IMR-90 (cell line): ENCODE data around the gene PIP4K2A. TPM values are rescaled to one million over a fixed set of nuclear protein-coding genes. Genes with fewer than 3 reads are reported as not detected.

Experiments used
- ATAC-seq: fragments of 200-7000 bp; cut with Tn5 transposase; 2 replicates; pipeline ENCODE4 v1.9.1; 2020; ENCODE audit warnings: low read depth, mild to moderate bottlenecking, moderate library complexity
- BruUV-seq: library from RNA; stranded (reverse); fragments of 400-500 nt; replicated peaks from 2 replicates; lab custom pipeline; 2021; lab: Mats Ljungman, UMichigan
- CTCF ChIA-PET: fragments of 300-600 bp; formaldehyde crosslinking; extraction: SDS; loops from one replicate; lab custom pipeline; 2021; ENCODE audit warnings: antibody characterized with exemption; lab: Yijun Ruan, JAX
- POLR2A ChIA-PET: fragments of 300-600 bp; sonication (Branson Sonifier 250); formaldehyde crosslinking; loops from one replicate; lab custom pipeline; 2022; ENCODE audit warnings: antibody characterized with exemption; ENCODE audit not compliant: unreplicated experiment; lab: Charles Lee
- DNase-seq: peaks from one replicate; pipeline ENCODE4 v3.0.0; 2013
- H2AFZ ChIP-seq: replicated peaks from 2 replicates; pipeline ENCODE3; 2013; ENCODE audit warnings: low read length, mild to moderate bottlenecking; ENCODE audit not compliant: poor library complexity
- H2AK5ac ChIP-seq: 2 replicates; pipeline ENCODE4 v1.6.1; 2013; ENCODE audit warnings: low read depth, low read length, inconsistent platforms
- H2AK9ac ChIP-seq: replicated peaks from 2 replicates; pipeline ENCODE3; 2013; ENCODE audit warnings: mild to moderate bottlenecking, low read depth, low read length, moderate library complexity; ENCODE audit not compliant: poor library complexity
- H2BK120ac ChIP-seq: 2 replicates; pipeline ENCODE4 v1.6.1; 2013; ENCODE audit warnings: low read depth, low read length, inconsistent platforms
- H2BK15ac ChIP-seq: 3 replicates; pipeline ENCODE4 v1.6.1; 2013; ENCODE audit warnings: low read depth, low read length, inconsistent platforms
- H2BK20ac ChIP-seq: 2 replicates; pipeline ENCODE4 v1.6.1; 2013; ENCODE audit warnings: low read depth, mild to moderate bottlenecking, inconsistent platforms, low read length, moderate library complexity
- H2BK5ac ChIP-seq: 2 replicates; pipeline ENCODE4 v1.6.1; 2013; ENCODE audit warnings: mild to moderate bottlenecking, low read depth, low read length, inconsistent platforms; ENCODE audit not compliant: poor library complexity, severe bottlenecking
- H3K14ac ChIP-seq: replicated peaks from 2 replicates; pipeline ENCODE4 v1.6.1; 2013; ENCODE audit warnings: low read depth, low read length, inconsistent platforms
- H3K18ac ChIP-seq: 2 replicates; pipeline ENCODE4 v1.6.1; 2013; ENCODE audit warnings: low read depth, low read length, control low read depth
- H3K23ac ChIP-seq: 2 replicates; pipeline ENCODE4 v1.6.1; 2013; ENCODE audit warnings: low read depth, low read length, inconsistent platforms
- H3K27ac ChIP-seq: 2 replicates; pipeline ENCODE4 v1.5.1; 2013; ENCODE audit warnings: mild to moderate bottlenecking, control low read depth, low read length; ENCODE audit not compliant: insufficient read depth
- H3K27me3 ChIP-seq: 2 replicates; pipeline ENCODE4 v1.6.1; 2013; ENCODE audit warnings: low read length; ENCODE audit not compliant: control insufficient read depth, insufficient read depth
- H3K36me3 ChIP-seq: 2 replicates; pipeline ENCODE4 v1.6.1; 2013; ENCODE audit warnings: low read length, mixed read lengths; ENCODE audit not compliant: control insufficient read depth, insufficient read depth
- H3K4ac ChIP-seq: 2 replicates; pipeline ENCODE4 v1.6.1; 2013; ENCODE audit warnings: low read depth, low read length, inconsistent platforms
- H3K4me1 ChIP-seq: 2 replicates; pipeline ENCODE4 v1.6.1; 2013; ENCODE audit warnings: low read length, mixed read lengths; ENCODE audit not compliant: control insufficient read depth, insufficient read depth
- H3K4me2 ChIP-seq: 2 replicates; pipeline ENCODE4 v1.6.1; 2013; ENCODE audit warnings: low read depth, mild to moderate bottlenecking, control low read depth, low read length, moderate library complexity
- H3K4me3 ChIP-seq: 2 replicates; pipeline ENCODE4 v1.5.1; 2013; ENCODE audit warnings: low read depth, mild to moderate bottlenecking, control low read depth, low read length, moderate library complexity; ENCODE audit not compliant: insufficient read depth
- H3K56ac ChIP-seq: 2 replicates; pipeline ENCODE4 v1.6.1; 2013; ENCODE audit warnings: low read length, inconsistent platforms; ENCODE audit not compliant: insufficient read depth; ENCODE audit errors: extremely low read depth
- H3K79me1 ChIP-seq, 2 experiments: 2 replicates each; pipeline ENCODE4 v1.6.1; 2013; ENCODE audit warnings: low read length in 2 of 2, inconsistent platforms in 1 of 2, low read depth in 1 of 2
- H3K9ac ChIP-seq: 2 replicates; pipeline ENCODE4 v1.6.1; 2013; ENCODE audit warnings: low read depth, low read length, control low read depth
- H3K9me1 ChIP-seq: 2 replicates; pipeline ENCODE4 v1.6.1; 2013; ENCODE audit warnings: low read length, inconsistent platforms; ENCODE audit not compliant: insufficient read depth
- H3K9me3 ChIP-seq: 2 replicates; pipeline ENCODE4 v1.6.1; 2013; ENCODE audit warnings: low read length; ENCODE audit not compliant: control insufficient read depth, insufficient read depth
- H4K20me1 ChIP-seq: 2 replicates; pipeline ENCODE4 v1.6.1; 2013; ENCODE audit warnings: low read length, inconsistent platforms; ENCODE audit not compliant: insufficient read depth
- H4K5ac ChIP-seq: 2 replicates; pipeline ENCODE4 v1.6.1; 2013; ENCODE audit warnings: mild to moderate bottlenecking, low read depth, low read length, control low read depth
- H4K8ac ChIP-seq, 2 experiments: 2 replicates each; pipeline ENCODE4 v1.6.1; 2013; ENCODE audit warnings: low read depth in 2 of 2, low read length in 2 of 2, control low read depth in 1 of 2, inconsistent platforms in 1 of 2
- H4K91ac ChIP-seq: 2 replicates; pipeline ENCODE4 v1.6.1; 2013; ENCODE audit warnings: low read depth, low read length, inconsistent platforms; ENCODE audit not compliant: insufficient read depth
- BHLHE40 ChIP-seq: fragments of 150-350 bp; IDR thresholded peaks from 2 replicates; pipeline ENCODE4 v1.6.1; 2016; ENCODE audit warnings: mild to moderate bottlenecking, low read depth, low read length
- CEBPB ChIP-seq: IDR thresholded peaks from 2 replicates; pipeline ENCODE4 v1.6.1; 2012; ENCODE audit warnings: low read depth, low read length, improper control_type of control experiment
- MAZ ChIP-seq: IDR thresholded peaks from 2 replicates; pipeline ENCODE4 v1.6.1; 2012; ENCODE audit warnings: low read depth, mild to moderate bottlenecking, low read length, improper control_type of control experiment, moderate library complexity, borderline replicate concordance
- NFE2L2 ChIP-seq: fragments of 150-350 bp; IDR thresholded peaks from 2 replicates; pipeline ENCODE4 v1.6.1; 2016; ENCODE audit warnings: low read depth, mild to moderate bottlenecking, low read length
- POLR2A ChIP-seq: IDR thresholded peaks from 2 replicates; pipeline ENCODE4 v1.6.1; 2012; ENCODE audit warnings: mild to moderate bottlenecking, low read depth, low read length
- RAD21 ChIP-seq: IDR thresholded peaks from 2 replicates; pipeline ENCODE4 v1.6.1; 2012; ENCODE audit warnings: low read length, improper control_type of control experiment
- WGBS, 2 experiments: methylation state at CpG; one replicate each; pipeline versions ENCODE4 v1.1.5 to v1.1.7; 2013; ENCODE audit warnings: missing lambda C conversion rate in 2 of 2; ENCODE audit not compliant: insufficient read length in 1 of 2; ENCODE audit errors: extremely low coverage in 2 of 2; 5-methylcytosine and 5-hydroxymethylcytosine counted together
- dilution Hi-C: fragments of 300-500 bp; cut with HindIII; formaldehyde crosslinking; loops from one replicate; pipeline ENCODE4 v1.14.3; 2018; ENCODE audit warnings: low sequenced_read_pairs; ENCODE audit not compliant: unreplicated experiment
- in situ Hi-C: fragments of 300-500 bp; cut with MboI; formaldehyde crosslinking; loops from 3 replicates; pipeline ENCODE4 v1.14.3; 2019; ENCODE audit warnings: low sequenced_read_pairs, inconsistent platforms, mixed read lengths
- intact Hi-C: fragments of 100-400 bp; cut with micrococcal nuclease; formaldehyde crosslinking; loops from 2 replicates; pipeline ENCODE4 v1.10.0; 2022
- polyA plus RNA-seq, 3 experiments: library from polyadenylated mRNA; depleted of rRNA; stranded (reverse); fragments of >200 nt; gene quantifications; 2 replicates each; pipeline ENCODE4 v1.2.3, GENCODE V29; 2012; ENCODE audit warnings: low replicate concordance in 1 of 3
- total RNA-seq: library from RNA; depleted of rRNA; stranded (reverse); fragments of >200 nt; gene quantifications from 2 replicates; pipeline ENCODE4 v1.2.3, GENCODE V29; 2012
- TF ChIP-seq, protein P1 (sequence below): fragments of 150-350 bp; IDR thresholded peaks from 2 replicates; pipeline ENCODE4 v1.6.1; 2016; ENCODE audit warnings: low read depth, mild to moderate bottlenecking, low read length, moderate library complexity, borderline replicate concordance

PIP4K2A gene
- total and polyA plus RNA-seq, 2 of the 4 experiments (the other 2 are of a cell fraction): 9.8 to 18.1 TPM

DNA sequence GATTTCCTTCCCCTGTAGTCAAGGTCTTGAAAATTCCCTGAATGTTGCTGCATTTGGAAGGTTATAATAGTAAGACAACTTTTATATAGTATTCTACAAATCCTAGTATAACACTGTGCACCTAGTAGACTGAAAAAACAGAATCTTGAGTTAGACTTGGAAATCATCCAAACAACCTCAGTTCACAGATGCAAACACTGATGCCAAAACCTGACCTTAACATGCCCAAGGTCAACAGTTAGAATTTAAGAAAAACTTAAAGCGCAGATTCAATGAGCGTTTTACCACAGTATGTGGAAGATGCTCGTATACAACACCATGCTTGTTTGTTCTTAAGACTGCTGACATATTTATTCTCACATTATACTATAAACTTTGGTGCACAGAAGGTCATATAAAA lies 3.0 kb downstream of the PIP4K2A start:
- no peak overlapping the region for H2BK5ac ChIP-seq
- H2BK120ac ChIP-seq: no peak overlapping the region
- dilution Hi-C loops (no loop called here), intact Hi-C loops (loop anchor here (5.0 to 10.0 kb wide), 8 partner anchors 93 to 707 kb away; partner anchors contain the start of genes COMMD3 and DNAJC1), in situ Hi-C loops (no loop called here)
- H3K36me3 ChIP-seq: no peaks in the 10 kb centered on the region
- CTCF ChIA-PET: no interaction called here
- H3K9me3 ChIP-seq: no peaks in the 10 kb centered on the region
- no peak overlapping the region for H4K91ac ChIP-seq
- H3K27me3 ChIP-seq: no peaks in the 10 kb centered on the region
- no peak for DNase-seq
- no peak overlapping the region for H3K9ac ChIP-seq
- H4K8ac ChIP-seq: no peak overlapping the region
- H3K4me2 ChIP-seq: no peak overlapping the region
- H3K9me1 ChIP-seq: peaks cover 9% of the 10 kb centered on the region
- no peak overlapping the region for H2BK20ac ChIP-seq
- H4K20me1 ChIP-seq: peaks cover 42% of the 10 kb centered on the region
- no peak overlapping the region for H4K5ac ChIP-seq
- H3K79me1 ChIP-seq: peaks cover 21 to 46% of the 10 kb centered on the region in 2 experiments
- no peak overlapping the region for H2AK9ac ChIP-seq
- TF ChIP-seq, protein P1, sequence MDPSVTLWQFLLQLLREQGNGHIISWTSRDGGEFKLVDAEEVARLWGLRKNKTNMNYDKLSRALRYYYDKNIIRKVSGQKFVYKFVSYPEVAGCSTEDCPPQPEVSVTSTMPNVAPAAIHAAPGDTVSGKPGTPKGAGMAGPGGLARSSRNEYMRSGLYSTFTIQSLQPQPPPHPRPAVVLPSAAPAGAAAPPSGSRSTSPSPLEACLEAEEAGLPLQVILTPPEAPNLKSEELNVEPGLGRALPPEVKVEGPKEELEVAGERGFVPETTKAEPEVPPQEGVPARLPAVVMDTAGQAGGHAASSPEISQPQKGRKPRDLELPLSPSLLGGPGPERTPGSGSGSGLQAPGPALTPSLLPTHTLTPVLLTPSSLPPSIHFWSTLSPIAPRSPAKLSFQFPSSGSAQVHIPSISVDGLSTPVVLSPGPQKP: no peak
- TF ChIP-seq MAZ (no peak), NFE2L2 (no peak), BHLHE40 (no peak), POLR2A (no peak), RAD21 (no peak), CEBPB (no peak)
- no peak overlapping the region for H3K27ac ChIP-seq
- BruUV-seq: no TSS peak
- no peak overlapping the region for H3K4ac ChIP-seq
- no peak overlapping the region for H3K14ac ChIP-seq
- POLR2A ChIA-PET: no interaction called here
- no peaks in the 10 kb centered on the region; the same call in 1 of the 2 replicates for H3K4me1 ChIP-seq
- no peak overlapping the region for H2AK5ac ChIP-seq
- H3K4me3 ChIP-seq: no peak overlapping the region
- no peak overlapping the region for H3K18ac ChIP-seq
- H3K23ac ChIP-seq: no peak overlapping the region; the same call in 1 of the 2 replicates
- H2AFZ ChIP-seq: no peak overlapping the region
- H2BK15ac ChIP-seq: no peak overlapping the region
- no peak overlapping the region for H3K56ac ChIP-seq
- WGBS, 2 experiments: no CpG with 5 or more reads among the region's 3 CpGs
- no peak for ATAC-seq
